Neural cell (in vitro differentiated cells): ENCODE data around the gene GLRX5. TPM values are rescaled to one million over a fixed set of nuclear protein-coding genes. Genes with fewer than 3 reads are reported as not detected.

Experiments used
- H2AFZ ChIP-seq: fragments of 200-600, 300-800 bp; sonication (generic), shearing (Covaris generic); 2 replicates; pipeline ENCODE4 v1.6.0; 2014; ENCODE audit warnings: low read depth, mild to moderate bottlenecking, antibody characterized with exemption, low read length, moderate library complexity
- H3F3A ChIP-seq: fragments of 200-600 bp; shearing (Covaris generic); 2 replicates; pipeline ENCODE4 v1.6.1; 2016; ENCODE audit warnings: mild to moderate bottlenecking, moderate library complexity, mixed read lengths, antibody characterized with exemption, low read length; ENCODE audit not compliant: insufficient read depth, poor library complexity, severe bottlenecking
- H3K27ac ChIP-seq: fragments of 200-600, 300-800 bp; sonication (generic), shearing (Covaris generic); 2 replicates; pipeline ENCODE4 v1.5.1; 2014; ENCODE audit warnings: mild to moderate bottlenecking, low read length, moderate library complexity
- H3K27me3 ChIP-seq: fragments of 300-800, 200-600 bp; sonication (generic), shearing (Covaris generic); 2 replicates; pipeline ENCODE4 v1.6.0; 2014; ENCODE audit warnings: mild to moderate bottlenecking, low read depth, low read length, moderate library complexity; ENCODE audit not compliant: insufficient read depth
- H3K36me3 ChIP-seq: fragments of 300-800, 200-600 bp; sonication (generic), shearing (Covaris generic); 2 replicates; pipeline ENCODE4 v1.5.1; 2014; ENCODE audit warnings: mild to moderate bottlenecking, antibody characterized with exemption, low read length, moderate library complexity; ENCODE audit not compliant: insufficient read depth
- H3K4me2 ChIP-seq: fragments of 300-800, 200-600 bp; sonication (generic), shearing (Covaris generic); 2 replicates; pipeline ENCODE4 v1.6.0; 2014; ENCODE audit warnings: mild to moderate bottlenecking, low read length
- H3K4me3 ChIP-seq: fragments of 300-800, 200-600 bp; sonication (generic), shearing (Covaris generic); 2 replicates; pipeline ENCODE4 v1.5.1; 2014; ENCODE audit warnings: mild to moderate bottlenecking, low read length, moderate library complexity
- H3K79me2 ChIP-seq: fragments of 200-600 bp; shearing (Covaris generic); replicated peaks from 2 replicates; pipeline ENCODE4 v1.6.0; 2014; ENCODE audit warnings: mild to moderate bottlenecking, low read length, moderate library complexity; ENCODE audit not compliant: insufficient read depth
- H3K9ac ChIP-seq: fragments of 300-800, 200-600 bp; sonication (generic), shearing (Covaris generic); 2 replicates; pipeline ENCODE4 v1.6.1; 2016; ENCODE audit warnings: mild to moderate bottlenecking, low read length, mixed read lengths
- H3K9me2 ChIP-seq: fragments of 200-600 bp; shearing (Covaris generic); 2 replicates; pipeline ENCODE4 v1.6.1; 2016; ENCODE audit warnings: mild to moderate bottlenecking, low read length, mixed read lengths; ENCODE audit not compliant: insufficient read depth
- H3K9me3 ChIP-seq: fragments of 200-600, 300-800 bp; sonication (generic), shearing (Covaris generic); 2 replicates; pipeline ENCODE4 v1.6.1; 2016; ENCODE audit warnings: mild to moderate bottlenecking, mixed run types, low read length, moderate library complexity, mixed read lengths
- H4K20me1 ChIP-seq: fragments of 200-600 bp; shearing (Covaris generic); 2 replicates; pipeline ENCODE4 v1.6.1; 2016; ENCODE audit warnings: mild to moderate bottlenecking, mixed run types; ENCODE audit not compliant: insufficient read depth
- EP300 ChIP-seq: fragments of 450-650 bp; conservative IDR thresholded peaks from 2 replicates; pipeline ENCODE4 v1.6.1; 2014; ENCODE audit warnings: antibody characterized with exemption, mild to moderate bottlenecking, moderate library complexity; ENCODE audit not compliant: poor library complexity, severe bottlenecking
- EZH2 ChIP-seq: fragments of 200-600, 300-800 bp; shearing (Covaris generic), sonication (generic); IDR thresholded peaks from 2 replicates; pipeline ENCODE4 v1.6.1; 2014; ENCODE audit warnings: antibody characterized with exemption, low read length, borderline replicate concordance, mild to moderate bottlenecking; ENCODE audit not compliant: insufficient read depth, poor library complexity, severe bottlenecking
- MXI1 ChIP-seq: fragments of 450-650 bp; conservative IDR thresholded peaks from 2 replicates; pipeline ENCODE4 v1.6.1; 2014; ENCODE audit warnings: antibody characterized with exemption, mild to moderate bottlenecking; ENCODE audit not compliant: poor library complexity, severe bottlenecking
- POLR2AphosphoS5 ChIP-seq: IDR thresholded peaks from 2 replicates; pipeline ENCODE4 v1.6.1; 2012
- RAD21 ChIP-seq: fragments of 450-650 bp; conservative IDR thresholded peaks from 2 replicates; pipeline ENCODE4 v1.6.1; 2014; ENCODE audit warnings: antibody characterized with exemption, mild to moderate bottlenecking, moderate library complexity
- SMC3 ChIP-seq: fragments of 450-650 bp; conservative IDR thresholded peaks from 2 replicates; pipeline ENCODE4 v1.6.1; 2014; ENCODE audit warnings: antibody characterized with exemption, mild to moderate bottlenecking, moderate library complexity; ENCODE audit not compliant: poor library complexity
- TAF1 ChIP-seq: IDR thresholded peaks from 2 replicates; pipeline ENCODE4 v1.6.1; 2012; ENCODE audit warnings: low read depth
- polyA plus RNA-seq: library from polyadenylated mRNA; depleted of rRNA; stranded (reverse); fragments of >200 nt; gene quantifications from 2 replicates; pipeline ENCODE4 v1.2.3, GENCODE V29; 2014
- TF ChIP-seq, protein P1 (sequence below): fragments of 450-650 bp; IDR thresholded peaks from 2 replicates; pipeline ENCODE4 v1.5.1; 2014; ENCODE audit warnings: antibody characterized with exemption, mild to moderate bottlenecking, moderate library complexity; ENCODE audit not compliant: poor library complexity, severe bottlenecking

Gene GLRX5
- polyA plus RNA-seq, 1 donor from 2014 or later = 81.0 TPM

DNA sequence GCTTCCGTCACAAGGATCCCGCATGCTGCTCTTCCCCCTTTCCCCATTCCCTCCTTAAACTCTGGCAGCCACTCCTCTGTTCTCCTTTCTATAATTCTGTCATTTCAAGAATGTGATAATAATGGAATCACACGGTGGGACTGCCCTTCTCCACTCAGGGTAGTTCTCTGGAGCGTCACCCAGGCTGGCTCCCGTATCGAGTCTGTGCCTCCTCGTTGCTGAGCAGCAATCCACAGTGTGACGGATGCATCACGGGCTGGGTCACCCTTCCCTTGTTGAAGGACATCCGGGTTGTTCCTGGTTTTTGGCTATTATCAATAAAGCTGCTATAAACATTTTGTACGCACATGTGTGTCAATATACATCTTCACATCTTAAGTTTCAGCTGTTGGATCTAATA is 12.7 kb upstream of the GLRX5 start:
- no peaks in the 10 kb centered on the region for H3K9me3 ChIP-seq
- H3K27ac ChIP-seq = no peak overlapping the region
- H4K20me1 ChIP-seq = no peaks in the 10 kb centered on the region
- H3K9me2 ChIP-seq = no peaks in the 10 kb centered on the region
- TF ChIP-seq SMC3 (no peak), MXI1 (no peak), POLR2AphosphoS5 (no peak), EZH2 (no peak)
- H3K4me3 ChIP-seq = no peak overlapping the region
- H3K79me2 ChIP-seq = no peaks in the 10 kb centered on the region
- H3K27me3 ChIP-seq = peaks cover 3% of the 10 kb centered on the region
- H3K4me2 ChIP-seq = no peak overlapping the region
- no peak overlapping the region for H3K9ac ChIP-seq
- H3F3A ChIP-seq = no peaks in the 10 kb centered on the region
- no peak overlapping the region for H2AFZ ChIP-seq
- H3K36me3 ChIP-seq = no peaks in the 10 kb centered on the region

DNA sequence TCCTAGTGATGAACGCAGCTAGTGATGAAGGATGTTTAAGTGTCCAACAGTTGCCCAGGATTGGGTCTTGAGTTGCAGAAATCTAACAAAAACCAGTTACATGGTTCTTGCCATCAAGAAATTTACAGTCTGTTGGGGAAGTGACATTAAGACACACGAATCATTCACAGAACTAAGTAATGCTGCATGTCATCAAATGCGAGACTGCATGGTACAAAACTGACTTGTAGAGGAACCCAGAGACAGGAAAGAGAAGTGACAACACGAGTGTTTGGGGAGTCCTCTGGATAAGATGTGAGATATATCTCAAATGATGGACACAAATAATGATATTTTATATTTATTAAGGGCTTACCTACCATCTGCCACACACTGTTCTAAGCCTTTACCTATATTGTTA is 12.3 kb upstream of the GLRX5 start:
- Histone ChIP-seq H3K36me3 (no peaks in the 10 kb centered on the region), H3K9ac (no peak overlapping the region), H3K9me3 (no peaks in the 10 kb centered on the region), H3K27me3 (no peaks in the 10 kb centered on the region), H3K4me3 (no peak overlapping the region), H3K27ac (no peak overlapping the region), H3F3A (no peaks in the 10 kb centered on the region), H3K9me2 (no peaks in the 10 kb centered on the region), H3K4me2 (no peak overlapping the region), H4K20me1 (no peaks in the 10 kb centered on the region), H3K79me2 (no peaks in the 10 kb centered on the region), H2AFZ (no peak overlapping the region)
- no peak for TF ChIP-seq TAF1
- TF ChIP-seq EP300 = no peak

DNA sequence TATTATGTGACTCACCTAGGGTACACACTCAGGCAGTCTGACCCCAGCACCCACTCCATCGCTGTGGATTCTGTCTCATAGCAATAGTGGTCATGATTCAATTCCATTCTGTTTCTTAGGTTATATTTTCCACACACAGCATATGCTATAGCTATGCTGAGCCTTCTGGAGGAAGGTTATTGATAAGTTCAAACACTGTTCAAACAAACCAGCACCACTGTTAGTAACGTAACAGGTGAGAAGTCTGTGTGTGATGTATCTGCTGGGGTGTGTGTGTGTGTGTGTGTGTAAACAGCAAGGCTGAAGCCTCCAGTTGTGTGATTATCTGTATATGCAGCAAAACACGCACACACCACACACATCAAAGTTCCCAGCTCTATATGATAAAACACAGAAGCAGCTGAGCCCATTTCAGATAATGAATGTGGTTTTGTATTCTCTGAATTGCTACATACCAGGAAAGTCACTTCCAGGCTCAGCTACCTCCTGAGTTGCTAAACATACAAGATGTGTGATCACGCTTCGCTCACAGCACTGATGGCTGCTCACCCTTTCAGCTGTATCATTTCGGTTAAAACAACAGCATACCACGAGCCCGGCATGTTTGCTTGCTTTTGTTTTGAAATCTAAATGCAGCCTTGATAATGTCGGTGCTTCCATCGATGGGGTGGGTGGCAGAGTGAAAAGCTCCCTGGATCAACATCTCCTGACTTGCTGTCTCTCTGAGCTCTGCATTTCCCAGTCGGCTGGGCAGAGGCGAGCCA is 11.6 kb upstream of the GLRX5 start:
- no peak overlapping the region for H2AFZ ChIP-seq
- H4K20me1 ChIP-seq = no peaks in the 10 kb centered on the region
- no peaks in the 10 kb centered on the region for H3K9me2 ChIP-seq
- H3K4me2 ChIP-seq = no peak overlapping the region
- H3K9me3 ChIP-seq = no peaks in the 10 kb centered on the region
- no peak overlapping the region for H3K9ac ChIP-seq
- peak overlapping the region; percentile 47 for H3K4me3 ChIP-seq
- H3K79me2 ChIP-seq = no peaks in the 10 kb centered on the region
- no peak for TF ChIP-seq MXI1
- no peak for TF ChIP-seq EP300
- no peak for TF ChIP-seq POLR2AphosphoS5
- no peak for TF ChIP-seq RAD21
- TF ChIP-seq SMC3 = no peak
- TF ChIP-seq, protein P1, sequence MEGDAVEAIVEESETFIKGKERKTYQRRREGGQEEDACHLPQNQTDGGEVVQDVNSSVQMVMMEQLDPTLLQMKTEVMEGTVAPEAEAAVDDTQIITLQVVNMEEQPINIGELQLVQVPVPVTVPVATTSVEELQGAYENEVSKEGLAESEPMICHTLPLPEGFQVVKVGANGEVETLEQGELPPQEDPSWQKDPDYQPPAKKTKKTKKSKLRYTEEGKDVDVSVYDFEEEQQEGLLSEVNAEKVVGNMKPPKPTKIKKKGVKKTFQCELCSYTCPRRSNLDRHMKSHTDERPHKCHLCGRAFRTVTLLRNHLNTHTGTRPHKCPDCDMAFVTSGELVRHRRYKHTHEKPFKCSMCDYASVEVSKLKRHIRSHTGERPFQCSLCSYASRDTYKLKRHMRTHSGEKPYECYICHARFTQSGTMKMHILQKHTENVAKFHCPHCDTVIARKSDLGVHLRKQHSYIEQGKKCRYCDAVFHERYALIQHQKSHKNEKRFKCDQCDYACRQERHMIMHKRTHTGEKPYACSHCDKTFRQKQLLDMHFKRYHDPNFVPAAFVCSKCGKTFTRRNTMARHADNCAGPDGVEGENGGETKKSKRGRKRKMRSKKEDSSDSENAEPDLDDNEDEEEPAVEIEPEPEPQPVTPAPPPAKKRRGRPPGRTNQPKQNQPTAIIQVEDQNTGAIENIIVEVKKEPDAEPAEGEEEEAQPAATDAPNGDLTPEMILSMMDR = no peak
- no peaks in the 10 kb centered on the region for H3K36me3 ChIP-seq
- H3F3A ChIP-seq = no peaks in the 10 kb centered on the region
- peak overlapping the region; percentile 51 for H3K27ac ChIP-seq
- no peaks in the 10 kb centered on the region for H3K27me3 ChIP-seq
